ENCODE measurements around the gene DNASE1L3. TPM values are rescaled to one million over a fixed set of nuclear protein-coding genes. Genes with fewer than 3 reads are reported as not detected.

DNASE1L3 gene
- total and polyA plus RNA-seq, 2 of the 8 experiments (the other 6 are each of a cell fraction or from before 2014, with no cell fraction given), result not detected

- POLR2A ChIA-PET (ENCODE audit: partially characterized antibody), result interaction anchor here (1.2 to 1.5 kb wide), 2 partner anchors 7 to 13 kb away, joined by 3 to 5 read pairs; no protein-coding TSS in a partner anchor
- H2AK5ac ChIP-seq (ENCODE audit: low read depth, low read length), result no peak overlapping the region
- no peak overlapping the region for H3K14ac ChIP-seq (ENCODE audit: insufficient read length)
- no peak overlapping the region for H2BK15ac ChIP-seq (ENCODE audit: low read length)
- peaks cover 0 to 4% (median 1%) of the 10 kb centered on the region in 4 experiments; a peak in 2 of 7 replicates for H3K4me1 ChIP-seq (replicated peaks in 1 of 4; ENCODE audit: control insufficient read depth in 3 of 4, insufficient read depth in 4 of 4, low read length in 3 of 4)
- FAIRE-seq (no peak), DNase-seq (ENCODE audit: low read depth in 1 of 2, low spot score in 2 of 2) (no peak)
- peaks cover 8 to 36% (median 31%) of the 10 kb centered on the region in 4 experiments; a peak in 7 of 8 replicates for H3K36me3 ChIP-seq (ENCODE audit: control insufficient read depth in 2 of 4, insufficient read depth in 4 of 4, low read length in 3 of 4)
- 0 out of 2 replicates have a peak overlapping the region, but pooled peaks have one; percentile 18 for H2BK5ac ChIP-seq (ENCODE audit: low read depth, low read length)
- no peak overlapping the region for H2BK120ac ChIP-seq (replicated peaks; ENCODE audit: low read depth, low read length)
- H3K27ac ChIP-seq (ENCODE audit: low read depth, low read length), result no peak overlapping the region
- H3K27me3 ChIP-seq (replicated peaks in 1 of 4; ENCODE audit: control insufficient read depth in 3 of 4, extremely low read depth in 1 of 4, insufficient read depth in 3 of 4, low read length in 3 of 4), result no peaks in the 10 kb centered on the region
- H3K9me3 ChIP-seq (ENCODE audit: insufficient read depth in 2 of 2, low read depth in 1 of 2, low read length in 1 of 2), result no peaks in the 10 kb centered on the region
- CTCF ChIA-PET (ENCODE audit: partially characterized antibody), result interaction anchor here (0.5 to 4.4 kb wide), 29 partner anchors 8 to 203 kb away, joined by 3 to 40 read pairs (median 9); partner anchors contain the start of gene FLNB
- H3K56ac ChIP-seq (replicated peaks; ENCODE audit: insufficient read length, low read depth, low read length), result no peak overlapping the region
- peak overlapping the region; percentile 62; the same call in 1 of the 2 replicates for H4K8ac ChIP-seq (ENCODE audit: extremely low read depth, insufficient read depth, low read length)
- H3K9ac ChIP-seq (replicated peaks in 1 of 4; ENCODE audit: extremely low read depth in 1 of 4, low read depth in 3 of 4, low read length in 3 of 4), result no peak overlapping the region
- no peaks in the 10 kb centered on the region for H3K79me2 ChIP-seq (ENCODE audit: control insufficient read depth in 1 of 2, insufficient read depth in 2 of 2, low read length in 2 of 2)
- H3K4me2 ChIP-seq (ENCODE audit: insufficient read depth in 1 of 2, low read depth in 2 of 2, low read length in 2 of 2), result no peak overlapping the region
- no peak overlapping the region for H4K5ac ChIP-seq (ENCODE audit: insufficient read length, low read depth, low read length)
- no peak overlapping the region for H2BK20ac ChIP-seq (ENCODE audit: low read length)
- WGBS, 2 experiments (ENCODE audit: extremely low coverage in 1 of 2, insufficient coverage in 1 of 2, insufficient read length in 1 of 2, insufficient replicate concordance in 2 of 2, low coverage in 1 of 2, low lambda C conversion rate in 2 of 2, missing lambda C conversion rate in 1 of 2), result 87% methylated on average over 16 of the region's 16 CpGs; no CpG with 5 or more reads in 1 of the 2 experiments
- H3K23me2 ChIP-seq (ENCODE audit: low read depth, low read length), result no peaks in the 10 kb centered on the region
- H4K20me1 ChIP-seq (replicated peaks in 1 of 2; ENCODE audit: control insufficient read depth in 1 of 2, insufficient read depth in 2 of 2, low read length in 2 of 2), result peaks cover 0 to 5% of the 10 kb centered on the region in 2 experiments
- no peak overlapping the region for H4K91ac ChIP-seq (replicated peaks; ENCODE audit: insufficient read length, low read length)
- no peak overlapping the region for H3K23ac ChIP-seq (ENCODE audit: insufficient read length)
- no peak overlapping the region; the same call in 1 of the 2 replicates for H2BK12ac ChIP-seq (ENCODE audit: low read depth, low read length)
- H3K79me1 ChIP-seq (ENCODE audit: low read depth, low read length), result no peaks in the 10 kb centered on the region; the same call in 1 of the 2 replicates
- no peak overlapping the region for H3K18ac ChIP-seq (ENCODE audit: extremely low read depth, low read length)
- no peak overlapping the region for H3K4me3 ChIP-seq (ENCODE audit: extremely low read depth in 1 of 4, insufficient read depth in 2 of 4, low read depth in 3 of 4, low read length in 4 of 4)
- no peak overlapping the region for H2AFZ ChIP-seq (ENCODE audit: low read length)
- no peak overlapping the region for H3K4ac ChIP-seq (replicated peaks; ENCODE audit: insufficient read length, low read depth, low read length)
- peak; percentile 71 for TF ChIP-seq TEAD4 (IDR thresholded peaks at IDR 0.05; ENCODE audit: low read depth, low read length)
- TF ChIP-seq GTF2F1 (IDR thresholded peaks at IDR 0.05; ENCODE audit: borderline replicate concordance, low read depth, low read length), result no peak
- TF ChIP-seq SUZ12 (IDR thresholded peaks at IDR 0.05; ENCODE audit: low read length), result no peak
- TF ChIP-seq HDAC2 (IDR thresholded peaks at IDR 0.05; ENCODE audit: borderline replicate concordance in 1 of 2, low read depth in 2 of 2, low read length in 2 of 2), result no peak
- TF ChIP-seq RXRA (IDR thresholded peaks at IDR 0.05; ENCODE audit: insufficient read depth, low read depth, low read length), result no peak
Observed at GRCh38 chr3:58164906-58165821, 45.6 kb downstream of the DNASE1L3 start.

Data from H1 (cell line).